GM12865 (cell line): ENCODE measurements around the gene NPAS4.
A peak's percentile ranks its signal among the peaks of the same experiment; 100 is the strongest.

Experiments used
- DNase-seq: peaks from one replicate; pipeline ENCODE4 v3.0.0; 2010; ENCODE audit warnings: low read depth
- H3K4me3 ChIP-seq: 2 replicates; pipeline ENCODE4 v1.5.1; 2011; ENCODE audit warnings: mild to moderate bottlenecking, low read depth, low read length, control low read depth
- CTCF ChIP-seq: IDR thresholded peaks from 2 replicates; pipeline ENCODE4 v1.5.1; 2011; ENCODE audit warnings: low read length, control low read depth, low read depth, inconsistent platforms; ENCODE audit not compliant: insufficient read depth; ENCODE audit errors: missing control alignments

The NPAS4 gene

GRCh38 chr11:66418168-66418985 lies 2.5 kb upstream of the NPAS4 start:
- TF ChIP-seq CTCF: peak; percentile 42
- DNase-seq: peak; percentile 57
- no peak overlapping the region for H3K4me3 ChIP-seq

- TF ChIP-seq CTCF: no peak
- no peak for DNase-seq
- no peak overlapping the region for H3K4me3 ChIP-seq
Measured at GRCh38 chr11:66418986-66419308, 1.9 kb upstream of the NPAS4 start.

GRCh38 chr11:66419825-66420224 lies 1.0 kb upstream of the NPAS4 start:
- no peak overlapping the region for H3K4me3 ChIP-seq
- TF ChIP-seq CTCF: no peak

GRCh38 chr11:66421492-66422205 lies 814 bp downstream of the NPAS4 start:
- TF ChIP-seq CTCF: no peak
- no peak overlapping the region for H3K4me3 ChIP-seq
- DNase-seq: peak; percentile 86

More at GRCh38 chr11:66419825-66420224, 1.0 kb upstream of the NPAS4 start:
- no peak for DNase-seq

DNA sequence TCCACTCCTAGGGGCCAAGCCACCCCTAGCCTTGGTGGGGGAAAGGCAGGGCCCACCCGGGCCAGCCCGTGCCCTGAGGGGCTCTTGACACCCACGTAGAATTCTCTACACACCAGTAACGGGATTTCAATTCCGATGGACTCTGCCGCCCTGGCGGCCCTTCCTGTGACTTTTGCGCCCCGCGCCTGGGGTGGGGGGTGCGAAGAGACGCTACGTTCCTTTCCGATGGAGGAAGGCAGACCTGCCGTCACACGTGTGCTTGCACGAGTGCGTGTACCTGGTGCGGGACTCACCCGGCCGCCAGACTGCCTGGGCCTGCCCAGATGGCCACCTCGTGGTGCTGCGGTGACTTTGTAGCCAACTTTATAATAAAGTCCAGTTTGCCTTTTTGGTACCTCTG lies 5.5 kb downstream of the NPAS4 start:
- TF ChIP-seq CTCF: no peak
- no peak overlapping the region for H3K4me3 ChIP-seq
- no peak for DNase-seq

- no peak overlapping the region for H3K4me3 ChIP-seq
- no peak for TF ChIP-seq CTCF
- no peak for DNase-seq
Measured at GRCh38 chr11:66428933-66429332, 8.1 kb downstream of the NPAS4 start.
